ENCODE measurements around the gene MACC1. TPM values are rescaled to one million over a fixed set of nuclear protein-coding genes. Genes with fewer than 3 reads are reported as not detected.

MACC1 gene
- total RNA-seq, 3 donors from 2014 or later (not counting 1 experiment from before 2014, with no cell fraction given): 0.09 to 0.45 (median 0.26) TPM

DNA sequence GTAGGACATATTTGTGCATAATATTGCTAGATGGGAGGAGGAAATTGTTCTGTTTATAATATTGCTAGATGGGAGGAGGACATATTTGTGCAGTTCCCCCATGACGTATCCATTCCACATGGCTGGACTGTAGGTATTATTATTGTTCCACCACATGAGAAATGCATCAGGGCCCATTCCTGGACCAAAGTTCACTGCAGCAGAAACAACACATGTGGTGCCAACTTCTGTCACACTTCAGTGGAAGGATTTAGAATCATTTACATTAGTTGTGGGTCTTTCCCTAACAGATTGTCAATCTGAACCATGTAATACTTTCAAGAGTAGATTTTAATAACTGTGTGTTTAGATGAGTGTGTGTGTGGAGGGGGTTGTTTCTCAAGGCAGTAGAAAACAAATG lies 32.7 kb upstream of the MACC1 start:
- H3K27me3 ChIP-seq (ENCODE audit: control insufficient read depth, insufficient read depth, low read length): no peaks in the 10 kb centered on the region
- no peak overlapping the region for H3K4me3 ChIP-seq (ENCODE audit: low read length)
- TF ChIP-seq, protein P1, sequence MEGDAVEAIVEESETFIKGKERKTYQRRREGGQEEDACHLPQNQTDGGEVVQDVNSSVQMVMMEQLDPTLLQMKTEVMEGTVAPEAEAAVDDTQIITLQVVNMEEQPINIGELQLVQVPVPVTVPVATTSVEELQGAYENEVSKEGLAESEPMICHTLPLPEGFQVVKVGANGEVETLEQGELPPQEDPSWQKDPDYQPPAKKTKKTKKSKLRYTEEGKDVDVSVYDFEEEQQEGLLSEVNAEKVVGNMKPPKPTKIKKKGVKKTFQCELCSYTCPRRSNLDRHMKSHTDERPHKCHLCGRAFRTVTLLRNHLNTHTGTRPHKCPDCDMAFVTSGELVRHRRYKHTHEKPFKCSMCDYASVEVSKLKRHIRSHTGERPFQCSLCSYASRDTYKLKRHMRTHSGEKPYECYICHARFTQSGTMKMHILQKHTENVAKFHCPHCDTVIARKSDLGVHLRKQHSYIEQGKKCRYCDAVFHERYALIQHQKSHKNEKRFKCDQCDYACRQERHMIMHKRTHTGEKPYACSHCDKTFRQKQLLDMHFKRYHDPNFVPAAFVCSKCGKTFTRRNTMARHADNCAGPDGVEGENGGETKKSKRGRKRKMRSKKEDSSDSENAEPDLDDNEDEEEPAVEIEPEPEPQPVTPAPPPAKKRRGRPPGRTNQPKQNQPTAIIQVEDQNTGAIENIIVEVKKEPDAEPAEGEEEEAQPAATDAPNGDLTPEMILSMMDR (IDR thresholded peaks at IDR 0.05): no peak
- H3K27ac ChIP-seq (ENCODE audit: low read length): no peak overlapping the region
- intact Hi-C loops (cut with micrococcal nuclease): no loop called here
- no peaks in the 10 kb centered on the region for H3K9me3 ChIP-seq (ENCODE audit: control insufficient read depth, insufficient read depth, low read length)
- H3K36me3 ChIP-seq (ENCODE audit: control insufficient read depth, insufficient read depth, low read length): no peaks in the 10 kb centered on the region
- Mint-ChIP-seq H3K27ac (no peak overlapping the region), H3K4me3 (no peak overlapping the region), H3K36me3 (no peaks in the 10 kb centered on the region), H3K27me3 (ENCODE audit: low read depth in 2 of 2) (no peaks in the 10 kb centered on the region), H3K9me3 (peaks cover 6 to 8% of the 10 kb centered on the region in 2 donors), H3K4me1 (no peaks in the 10 kb centered on the region)
- no peaks in the 10 kb centered on the region for H3K4me1 ChIP-seq (ENCODE audit: control insufficient read depth, insufficient read depth, low read length)
- DNase-seq: no peak
- WGBS (ENCODE audit: insufficient coverage): 100% methylated on average over 1 of the region's 1 CpG
- ATAC-seq: no peak

DNA sequence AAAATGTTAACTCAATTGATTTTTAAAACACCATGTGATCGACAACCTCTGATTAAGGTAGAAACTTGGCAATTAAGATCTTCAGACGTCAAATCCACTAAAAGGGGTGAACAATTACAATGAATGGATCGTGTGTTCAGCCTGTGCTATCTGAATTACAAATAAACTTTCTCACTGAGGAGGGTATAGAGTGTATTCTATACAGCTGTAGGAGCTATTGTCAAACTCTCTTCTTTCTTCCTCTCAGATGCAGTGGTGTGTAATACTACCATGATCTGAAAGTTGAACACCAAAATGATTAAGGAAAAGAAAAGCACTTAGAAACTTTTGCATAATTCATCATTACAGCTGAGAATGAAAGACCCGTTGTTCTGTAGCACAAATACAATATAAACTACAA lies 32.2 kb upstream of the MACC1 start:
- TF ChIP-seq, protein P1 (IDR thresholded peaks at IDR 0.05): no peak
- H3K9me3 ChIP-seq (ENCODE audit: control insufficient read depth, insufficient read depth, low read length): no peaks in the 10 kb centered on the region
- WGBS (ENCODE audit: insufficient coverage): 92% methylated on average over 3 of the region's 4 CpGs
- Mint-ChIP-seq H3K9me3 (peaks cover 6 to 7% of the 10 kb centered on the region in 2 donors), H3K4me3 (no peak overlapping the region), H3K4me1 (no peaks in the 10 kb centered on the region), H3K27me3 (ENCODE audit: low read depth in 2 of 2) (no peaks in the 10 kb centered on the region), H3K36me3 (no peaks in the 10 kb centered on the region), H3K27ac (no peak overlapping the region)
- intact Hi-C loops (cut with micrococcal nuclease): no loop called here
- ATAC-seq (no peak), DNase-seq (no peak)
- no peaks in the 10 kb centered on the region for H3K36me3 ChIP-seq (ENCODE audit: control insufficient read depth, insufficient read depth, low read length)
- H3K4me3 ChIP-seq (ENCODE audit: low read length): no peak overlapping the region
- H3K27ac ChIP-seq (ENCODE audit: low read length): no peak overlapping the region
- no peaks in the 10 kb centered on the region for H3K4me1 ChIP-seq (ENCODE audit: control insufficient read depth, insufficient read depth, low read length)
- no peaks in the 10 kb centered on the region for H3K27me3 ChIP-seq (ENCODE audit: control insufficient read depth, insufficient read depth, low read length)

- Histone ChIP-seq H3K9me3 (ENCODE audit: control insufficient read depth, insufficient read depth, low read length) (no peaks in the 10 kb centered on the region), H3K27ac (ENCODE audit: low read length) (no peak overlapping the region), H3K4me1 (ENCODE audit: control insufficient read depth, insufficient read depth, low read length) (no peaks in the 10 kb centered on the region), H3K27me3 (ENCODE audit: control insufficient read depth, insufficient read depth, low read length) (no peaks in the 10 kb centered on the region), H3K4me3 (ENCODE audit: low read length) (no peak overlapping the region), H3K36me3 (ENCODE audit: control insufficient read depth, insufficient read depth, low read length) (no peaks in the 10 kb centered on the region)
- WGBS (ENCODE audit: insufficient coverage): 96% methylated on average over 5 of the region's 5 CpGs
- Mint-ChIP-seq H3K27ac (no peak overlapping the region), H3K9me3 (peaks cover 4 to 6% of the 10 kb centered on the region in 2 donors), H3K27me3 (ENCODE audit: low read depth in 2 of 2) (no peaks in the 10 kb centered on the region), H3K4me3 (no peak overlapping the region), H3K4me1 (no peaks in the 10 kb centered on the region), H3K36me3 (no peaks in the 10 kb centered on the region)
- TF ChIP-seq, protein P1 (IDR thresholded peaks at IDR 0.05): no peak
- intact Hi-C loops (cut with micrococcal nuclease): no loop called here
- no peak for DNase-seq
- no peak for ATAC-seq
Measured at GRCh38 chr7:20246236-20246635, 29.1 kb upstream of the MACC1 start.

DNA sequence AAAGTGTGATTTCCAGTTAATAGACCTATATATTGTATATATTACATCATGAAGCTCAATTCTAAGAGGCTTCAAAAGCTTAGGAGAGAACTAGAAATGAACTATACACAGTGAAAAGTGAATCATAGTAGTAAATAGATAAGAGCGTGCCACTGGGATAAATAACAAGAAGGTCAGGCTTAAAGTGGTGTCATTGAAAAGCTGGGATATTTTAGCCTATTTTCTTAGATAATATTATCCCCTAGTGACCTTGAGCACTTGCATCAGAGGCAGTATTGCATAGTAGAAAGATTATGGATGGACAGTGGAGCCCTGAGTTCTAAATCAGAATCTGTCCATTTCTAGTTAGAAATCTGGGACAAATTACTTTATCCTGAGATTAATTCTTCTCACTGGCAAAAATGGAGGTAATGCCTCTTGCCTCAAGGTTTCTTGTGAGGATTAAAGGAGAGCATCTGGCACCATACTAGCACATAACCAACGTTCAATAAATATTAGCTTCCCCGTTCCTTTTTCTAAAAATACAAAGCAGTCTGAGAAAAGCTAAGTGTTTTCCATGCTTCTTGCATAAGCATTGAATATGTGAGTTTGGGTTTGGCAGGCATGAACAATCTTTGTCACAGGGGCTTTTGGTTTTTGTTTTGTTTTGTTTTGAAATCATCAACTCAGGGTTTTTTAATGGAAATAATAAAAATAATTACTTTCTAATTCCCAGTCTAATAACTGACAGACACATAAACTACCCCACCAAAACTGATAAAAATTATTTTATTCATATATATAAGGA lies 27.3 kb upstream of the MACC1 start:
- no peak for DNase-seq
- no peaks in the 10 kb centered on the region for H3K27me3 Mint-ChIP-seq (ENCODE audit: low read depth in 2 of 2)

More for the DNA sequence above, 27.3 kb upstream of the MACC1 start:
- no peak overlapping the region for H3K4me3 Mint-ChIP-seq
- 60% methylated on average over 1 of the region's 3 CpGs for WGBS (ENCODE audit: insufficient coverage)
- no peaks in the 10 kb centered on the region for H3K36me3 Mint-ChIP-seq
- no peak overlapping the region for H3K4me3 ChIP-seq (ENCODE audit: low read length)
- H3K27me3 ChIP-seq (ENCODE audit: control insufficient read depth, insufficient read depth, low read length): no peaks in the 10 kb centered on the region
- H3K27ac ChIP-seq (ENCODE audit: low read length): no peak overlapping the region
- H3K4me1 Mint-ChIP-seq: no peaks in the 10 kb centered on the region
- H3K4me1 ChIP-seq (ENCODE audit: control insufficient read depth, insufficient read depth, low read length): no peaks in the 10 kb centered on the region
- no peak for ATAC-seq
- no peaks in the 10 kb centered on the region for H3K36me3 ChIP-seq (ENCODE audit: control insufficient read depth, insufficient read depth, low read length)
- H3K9me3 ChIP-seq (ENCODE audit: control insufficient read depth, insufficient read depth, low read length): no peaks in the 10 kb centered on the region
- intact Hi-C loops (cut with micrococcal nuclease): no loop called here
- TF ChIP-seq, protein P1 (IDR thresholded peaks at IDR 0.05): no peak
- peaks cover 4 to 6% of the 10 kb centered on the region in 2 donors for H3K9me3 Mint-ChIP-seq
- H3K27ac Mint-ChIP-seq: no peak overlapping the region
